Motor neuron (in vitro differentiated cells): ENCODE measurements around the gene NCKAP5. TPM values are rescaled to one million over a fixed set of nuclear protein-coding genes. Genes with fewer than 3 reads are reported as not detected.

Experiments used
- ATAC-seq, 8 experiments: fragments of 200-7000 bp; cut with Tn5 transposase; replicated peaks in 6 of 8; 2 replicates each; pipeline ENCODE4 v1.8.0; 2021; ENCODE audit warnings: mild to moderate bottlenecking in 8 of 8, moderate library complexity in 8 of 8
- H3K27ac ChIP-seq, 2 donors: fragments of 250-450 bp; sonication (Bioruptor Pico); 2 replicates each; pipeline ENCODE4 v1.9.0; 2021; ENCODE audit warnings: antibody characterized with exemption in 2 of 2, mild to moderate bottlenecking in 2 of 2, moderate library complexity in 1 of 2
- H3K4me1 ChIP-seq, 2 donors: fragments of 250-450 bp; sonication (Bioruptor Pico); replicated peaks in 1 of 2; 2 replicates each; pipeline ENCODE4 v1.6.1; 2021; ENCODE audit warnings: antibody characterized with exemption in 2 of 2, mild to moderate bottlenecking in 2 of 2, moderate library complexity in 1 of 2
- H3K4me3 ChIP-seq, 5 donors: fragments of 250-450 bp; sonication (Bioruptor Pico); 2 replicates each; pipeline ENCODE4 v1.9.0; 2021; ENCODE audit warnings: antibody characterized with exemption in 5 of 5, mild to moderate bottlenecking in 5 of 5, moderate library complexity in 4 of 5
- WGBS, 10 experiments: fragments of 450-650 bp; shearing (Covaris generic); methylation state at CpG; one replicate each; pipeline ENCODE4 v1.0.0; 2022; 5-methylcytosine and 5-hydroxymethylcytosine counted together
- in situ Hi-C, 9 experiments: fragments of 400-800 bp; cut with MboI; loops; one replicate each; pipeline ENCODE4 v1.15.0; 2021; ENCODE audit warnings: low sequenced_read_pairs in 9 of 9, low pct_unique_long_range_greater_than_20kb in 2 of 9; ENCODE audit not compliant: unreplicated experiment in 9 of 9
- total RNA-seq, 8 experiments: library from RNA; unstranded; fragments of 300-600 nt; gene quantifications; 2 replicates each; pipeline versions ENCODE4 v1.2.3 to v1.2.4, GENCODE V29; 2022

The NCKAP5 gene
- total RNA-seq, 8 experiments from 2014 or later = 0.66 to 16.2 (median 5.9) TPM

GRCh38 chr2:132884292-132884691 is 684.0 kb downstream of the NCKAP5 start:
- WGBS, 10 experiments = 35 to 100% (median 90%) methylated on average over 3 to 4 of the region's 4 CpGs; no CpG with 5 or more reads in 2 of the 10 experiments
- no peak for ATAC-seq
- no peak overlapping the region for H3K4me3 ChIP-seq
- no peak overlapping the region for H3K27ac ChIP-seq
- in situ Hi-C loops = no loop called here
- peaks cover 0 to 12% of the 10 kb centered on the region in 2 donors for H3K4me1 ChIP-seq

GRCh38 chr2:132883430-132883829 is 684.8 kb downstream of the NCKAP5 start:
- in situ Hi-C loops = no loop called here
- H3K27ac ChIP-seq = no peak overlapping the region

GRCh38 chr2:132881546-132881945 is 686.7 kb downstream of the NCKAP5 start:
- no peak overlapping the region for H3K27ac ChIP-seq
- WGBS, 10 experiments = 67 to 100% (median 81%) methylated on average over 1 of the region's 1 CpG; no CpG with 5 or more reads in 4 of the 10 experiments
- in situ Hi-C loops = no loop called here
- ATAC-seq = no peak
- H3K4me3 ChIP-seq = no peak overlapping the region
- H3K4me1 ChIP-seq = peaks cover 0 to 12% of the 10 kb centered on the region in 2 donors

More at GRCh38 chr2:132883430-132883829, 684.8 kb downstream of the NCKAP5 start:
- Histone ChIP-seq H3K4me3 (no peak overlapping the region), H3K4me1 (peaks cover 0 to 12% of the 10 kb centered on the region in 2 donors)
- ATAC-seq = no peak
- 0 to 97% (median 54%) methylated on average over 1 to 5 of the region's 5 CpGs; no CpG with 5 or more reads in 2 of the 10 experiments for WGBS, 10 experiments

- in situ Hi-C loops = no loop called here
- H3K27ac ChIP-seq = no peak overlapping the region
- 40 to 100% (median 94%) methylated on average over 1 to 9 of the region's 9 CpGs for WGBS, 10 experiments
Observed at GRCh38 chr2:132877923-132878322, 690.3 kb downstream of the NCKAP5 start.

GRCh38 chr2:132876745-132877391 is 691.4 kb downstream of the NCKAP5 start:
- in situ Hi-C loops = no loop called here
- Histone ChIP-seq H3K4me1 (peaks cover 0 to 3% of the 10 kb centered on the region in 2 donors), H3K27ac (no peak overlapping the region), H3K4me3 (no peak overlapping the region)
- peak in 2 of 8 experiments; percentile 13 to 42 for ATAC-seq
- 57 to 100% (median 89%) methylated on average over 1 to 5 of the region's 5 CpGs for WGBS, 10 experiments

More at GRCh38 chr2:132877923-132878322, 690.3 kb downstream of the NCKAP5 start:
- no peak overlapping the region for H3K4me3 ChIP-seq
- ATAC-seq = no peak
- no peaks in the 10 kb centered on the region for H3K4me1 ChIP-seq

GRCh38 chr2:132875193-132875592 is 693.1 kb downstream of the NCKAP5 start:
- in situ Hi-C loops = no loop called here
- WGBS, 10 experiments = 90 to 100% (median 97%) methylated on average over 1 to 3 of the region's 3 CpGs; no CpG with 5 or more reads in 4 of the 10 experiments
- H3K4me3 ChIP-seq = no peak overlapping the region
- no peak for ATAC-seq
- peaks cover 0 to 8% of the 10 kb centered on the region in 2 donors for H3K4me1 ChIP-seq
- H3K27ac ChIP-seq = no peak overlapping the region

GRCh38 chr2:132873738-132874137 is 694.5 kb downstream of the NCKAP5 start:
- H3K4me1 ChIP-seq = peaks cover 0 to 8% of the 10 kb centered on the region in 2 donors
- 88 to 100% (median 97%) methylated on average over 1 to 4 of the region's 4 CpGs; no CpG with 5 or more reads in 2 of the 10 experiments for WGBS, 10 experiments
- no peak overlapping the region for H3K4me3 ChIP-seq
- in situ Hi-C loops = no loop called here
- no peak for ATAC-seq
- H3K27ac ChIP-seq = no peak overlapping the region

- Histone ChIP-seq H3K4me1 (peaks cover 0 to 8% of the 10 kb centered on the region in 2 donors), H3K4me3 (no peak overlapping the region), H3K27ac (no peak overlapping the region)
- ATAC-seq = peak; percentile 22 to 92 (median 46)
- 5 to 100% (median 63%) methylated on average over 1 to 4 of the region's 4 CpGs; no CpG with 5 or more reads in 2 of the 10 experiments for WGBS, 10 experiments
- in situ Hi-C loops = no loop called here
Observed at GRCh38 chr2:132871831-132872230, 696.4 kb downstream of the NCKAP5 start.

GRCh38 chr2:132863961-132864360 is 704.3 kb downstream of the NCKAP5 start:
- no peak for ATAC-seq
- H3K4me3 ChIP-seq = no peak overlapping the region
- in situ Hi-C loops = no loop called here
- H3K4me1 ChIP-seq = no peaks in the 10 kb centered on the region
- no peak overlapping the region for H3K27ac ChIP-seq

GRCh38 chr2:132860220-132860619 is 708.0 kb downstream of the NCKAP5 start:
- 75 to 100% (median 93%) methylated on average over 2 of the region's 2 CpGs; no CpG with 5 or more reads in 3 of the 10 experiments for WGBS, 10 experiments
- Histone ChIP-seq H3K4me3 (no peak overlapping the region), H3K27ac (no peak overlapping the region), H3K4me1 (no peaks in the 10 kb centered on the region)
- ATAC-seq = no peak
- in situ Hi-C loops = no loop called here

- in situ Hi-C loops = no loop called here
- WGBS, 10 experiments = 0 to 67% (median 32%) methylated on average over 1 to 5 of the region's 5 CpGs
- ATAC-seq = no peak
- Histone ChIP-seq H3K4me1 (no peaks in the 10 kb centered on the region), H3K4me3 (no peak overlapping the region), H3K27ac (no peak overlapping the region)
Observed at GRCh38 chr2:132859590-132859989, 708.7 kb downstream of the NCKAP5 start.

GRCh38 chr2:132857319-132857718 is 710.9 kb downstream of the NCKAP5 start:
- no peak overlapping the region for H3K4me3 ChIP-seq
- ATAC-seq = no peak
- no peaks in the 10 kb centered on the region for H3K4me1 ChIP-seq
- no peak overlapping the region for H3K27ac ChIP-seq
- in situ Hi-C loops = no loop called here
- WGBS, 10 experiments = 33 to 100% (median 80%) methylated on average over 1 of the region's 1 CpG; no CpG with 5 or more reads in 3 of the 10 experiments

GRCh38 chr2:132850688-132851087 is 717.6 kb downstream of the NCKAP5 start:
- peak in 2 of 8 experiments; percentile 53 to 69 for ATAC-seq
- in situ Hi-C loops = no loop called here
- 57 to 100% (median 84%) methylated on average over 1 to 4 of the region's 4 CpGs; no CpG with 5 or more reads in 2 of the 10 experiments for WGBS, 10 experiments

GRCh38 chr2:132849118-132849517 is 719.1 kb downstream of the NCKAP5 start:
- ATAC-seq = no peak

More at GRCh38 chr2:132850688-132851087, 717.6 kb downstream of the NCKAP5 start:
- H3K27ac ChIP-seq = no peak overlapping the region
- H3K4me1 ChIP-seq = no peaks in the 10 kb centered on the region
- no peak overlapping the region for H3K4me3 ChIP-seq

More at GRCh38 chr2:132849118-132849517, 719.1 kb downstream of the NCKAP5 start:
- in situ Hi-C loops = no loop called here
- H3K4me3 ChIP-seq = no peak overlapping the region
- no peaks in the 10 kb centered on the region for H3K4me1 ChIP-seq
- H3K27ac ChIP-seq = no peak overlapping the region
- 60 to 100% (median 86%) methylated on average over 1 of the region's 1 CpG; no CpG with 5 or more reads in 2 of the 10 experiments for WGBS, 10 experiments
